Ovary (tissue), 10 donors: ENCODE results near the gene ARID5A. TPM values are rescaled to one million over a fixed set of nuclear protein-coding genes. Genes with fewer than 3 reads are reported as not detected.

Source experiments
- DNase-seq, 5 donors: peaks; one replicate each; pipeline ENCODE4 v3.0.0-alpha.2; 2019 to 2020
- H3K27ac ChIP-seq, 2 donors: fragments of 200-600 bp; one replicate each; pipeline versions ENCODE4 v1.5.1 to v1.8.0; 2019 to 2022
- H3K27me3 ChIP-seq: fragments of 200-600 bp; one replicate; pipeline ENCODE4 v1.8.0; 2022
- H3K36me3 ChIP-seq: fragments of 200-600 bp; sonication (generic); one replicate; pipeline ENCODE4 v1.5.1; 2019
- H3K4me1 ChIP-seq: one replicate; pipeline ENCODE4 v1.8.1; 2013; ENCODE audit warnings: mild to moderate bottlenecking, moderate library complexity; ENCODE audit not compliant: insufficient read depth
- H3K4me3 ChIP-seq: fragments of 200-600 bp; sonication (generic); one replicate; pipeline ENCODE4 v1.5.1; 2017
- H3K9me3 ChIP-seq, 2 donors: fragments of 200-600 bp in 1 of 2; sonication (generic) in 1 of 2; one replicate each; pipeline versions ENCODE4 v1.5.1 to v1.8.1; 2013 to 2019; ENCODE audit warnings: mild to moderate bottlenecking in 1 of 2, moderate library complexity in 1 of 2
- CTCF ChIP-seq, 3 donors: fragments of 450-650 bp in 2 of 3; fragments of 200-600 bp in 1 of 3; IDR thresholded peaks; one replicate each; pipeline versions ENCODE4 v1.5.1 to v1.8.0; 2016 to 2022; ENCODE audit warnings: antibody characterized with exemption in 3 of 3, mild to moderate bottlenecking in 1 of 3
- EP300 ChIP-seq: sonication (generic); formaldehyde crosslinking; IDR thresholded peaks from one replicate; pipeline ENCODE4 v1.6.1; 2017; ENCODE audit warnings: antibody characterized with exemption
- POLR2A ChIP-seq: fragments of 450-650 bp; IDR thresholded peaks from one replicate; pipeline ENCODE4 v1.6.1; 2017; ENCODE audit warnings: antibody characterized with exemption, mild to moderate bottlenecking, moderate library complexity
- WGBS, 3 donors: extraction: QIAGEN DNeasy Blood & Tissue Kit in 1 of 3; methylation state at CpG; one replicate each; pipeline versions ENCODE4 v1.1.5 to v1.1.7; 2013 to 2017; 5-methylcytosine and 5-hydroxymethylcytosine counted together
- intact Hi-C, 4 donors: fragments of 100-400 bp; cut with DNase I; formaldehyde crosslinking; loops; one replicate each; pipeline versions ENCODE4 v1.11.0 to v1.15.1; 2022 to 2023
- long read RNA-seq, 3 donors: library from polyadenylated mRNA in 2 of 3; unstranded in 2 of 3; transcript quantifications; one replicate each; pipeline ENCODE4 v2.0.0 and lab custom pipeline, GENCODE V29; 2021 to 2026
- polyA plus RNA-seq, 2 donors: library from polyadenylated mRNA; stranded (reverse); fragments of 200-250 nt in 1 of 2; fragments of 350-450 nt in 1 of 2; fragmentation: Illumina TruSeq in 1 of 2; extraction: RNeasy Lipid Tissue Mini Kit (QIAGEN cat#74804) in 1 of 2; gene quantifications; one replicate each; pipeline ENCODE4 v1.2.3, GENCODE V29; 2013 to 2014
- total RNA-seq, 7 donors: library from RNA; depleted of rRNA in 2 of 7; stranded (reverse); fragments of >200 nt in 2 of 7; fragmentation: NEBNext Ultra II Directional in 3 of 7; extraction: Animal tissue kit (Norgen Biotek cat#: 25700) in 3 of 7; gene quantifications; one replicate each; pipeline versions ENCODE4 v1.1.0 to v1.2.4, GENCODE V29; 2016 to 2023
- donor health status: DM: no; HTN: no; CAD: no; lungs with moderate emphysema.
- donor health status: DM: no; HTN: no; CAD: no.
- donor health status: Bipolar disorder and iron deficiency.
- donor health status: DM: yes; HTN: yes; CAD: no.
- donor health status: DM: no; HTN: no; CAD: no.
- donor health status: DM: yes; HTN: yes; CAD: no.

ARID5A gene
- 10 to 100 TPM; 11.7 to 46.1 (median 17.1) TPM for total RNA-seq
- polyA plus RNA-seq = 10 to 100 TPM in 1 of 2 donors, 1 to 10 TPM in 1; 1.5 to 24.4 TPM
- long read RNA-seq, donor 1, transcript ARID5A-202 (6 exons, 2,038 nt) = major isoform, 56 of 137 reads
- long read RNA-seq, donor 1, transcript ARID5A-201 (7 exons, 2,188 nt) = minor isoform, 49 of 137 reads
- long read RNA-seq, donor 1, partial matches to known transcripts = 10 of 137 reads
- long read RNA-seq, donor 1, other reads (novel, unspliced or antisense) = 19 of 137 reads
- long read RNA-seq, donor 2, transcript ARID5A-201 (7 exons, 2,188 nt) = major isoform, 6 of 15 reads
- long read RNA-seq, donor 2, partial matches to known transcripts = 7 of 15 reads
- long read RNA-seq, donor 2, other reads (novel, unspliced or antisense) = 0 of 15 reads
- long read RNA-seq, donor 3, transcript ARID5A-202 (6 exons, 2,038 nt) = minor isoform, 8 of 31 reads
- long read RNA-seq, donor 3, transcript ARID5A-201 (7 exons, 2,188 nt) = major isoform, 13 of 31 reads
- long read RNA-seq, donor 3, partial matches to known transcripts = 3 of 31 reads
- long read RNA-seq, donor 3, other reads (novel, unspliced or antisense) = 6 of 31 reads

- Histone ChIP-seq H3K27me3 (no peaks in the 10 kb centered on the region), H3K4me1 (peaks cover 13% of the 10 kb centered on the region), H3K4me3 (peak within 1 kb of the TSS; percentile 72), H3K36me3 (no peaks in the 10 kb centered on the region), H3K9me3 (no peaks in the 10 kb centered on the region), H3K27ac (peak within 1 kb of the TSS; percentile 99)
- 1 to 2% (median 1%) methylated on average over 46 to 69 of the region's 69 CpGs for WGBS, 3 donors
- peak; percentile 92 to 96 (median 95) for DNase-seq
- intact Hi-C loops = loop anchor here in 2 of 4 donors (10.0 kb wide), 2 partner anchors 98 to 418 kb away; partner anchors contain the start of gene KANSL3 (in 1 of the 2)
- no peak for TF ChIP-seq EP300
- peak; percentile 16 to 71 (median 57) for TF ChIP-seq CTCF (IDR thresholded peaks at IDR 0.05)
- peak; percentile 97 for TF ChIP-seq POLR2A
Measured at GRCh38 chr2:96536445-96537065, at the start of gene ARID5A. TSS of gene ARID5A (plus strand) at chr2:96536752. CDS start at chr2:96536827, 75 bp downstream.

- Histone ChIP-seq H3K27me3 (no peaks in the 10 kb centered on the region), H3K4me3 (no peak overlapping the region), H3K27ac (no peak overlapping the region), H3K36me3 (no peaks in the 10 kb centered on the region), H3K9me3 (no peaks in the 10 kb centered on the region), H3K4me1 (peaks cover 4% of the 10 kb centered on the region)
- DNase-seq = no peak
- intact Hi-C loops = no loop called here
- TF ChIP-seq CTCF (IDR thresholded peaks at IDR 0.05) = no peak
- no peak for TF ChIP-seq POLR2A
- no peak for TF ChIP-seq EP300
- 84 to 92% (median 91%) methylated on average over 3 of the region's 3 CpGs for WGBS, 3 donors
Measured at GRCh38 chr2:96489261-96489660, 47.3 kb upstream of the ARID5A start.

- Histone ChIP-seq H3K27me3 (no peaks in the 10 kb centered on the region), H3K4me3 (no peak overlapping the region), H3K27ac (no peak overlapping the region), H3K4me1 (peaks cover 4% of the 10 kb centered on the region), H3K9me3 (no peaks in the 10 kb centered on the region), H3K36me3 (no peaks in the 10 kb centered on the region)
- intact Hi-C loops = no loop called here
- TF ChIP-seq CTCF (IDR thresholded peaks at IDR 0.05) (no peak), POLR2A (no peak)
- no peak for DNase-seq
- 82 to 94% (median 85%) methylated on average over 1 of the region's 1 CpG for WGBS, 3 donors
Measured at GRCh38 chr2:96489663-96490062, 46.9 kb upstream of the ARID5A start.

GRCh38 chr2:96491860-96492497 lies 44.6 kb upstream of the ARID5A start:
- no peak for DNase-seq
- intact Hi-C loops = no loop called here
- WGBS, 3 donors = 91 to 100% (median 98%) methylated on average over 1 of the region's 1 CpG

More at GRCh38 chr2:96491860-96492497, 44.6 kb upstream of the ARID5A start:
- H3K9me3 ChIP-seq = no peaks in the 10 kb centered on the region
- H3K27me3 ChIP-seq = no peaks in the 10 kb centered on the region
- H3K36me3 ChIP-seq = no peaks in the 10 kb centered on the region
- TF ChIP-seq POLR2A = no peak
- TF ChIP-seq EP300 = no peak
- no peak for TF ChIP-seq CTCF (IDR thresholded peaks at IDR 0.05)
- no peaks in the 10 kb centered on the region for H3K4me1 ChIP-seq
- no peak overlapping the region for H3K27ac ChIP-seq
- H3K4me3 ChIP-seq = no peak overlapping the region
